IMR-90 (cell line): Measurements from ENCODE around the gene SLC15A3. TPM values are rescaled to one million over a fixed set of nuclear protein-coding genes. Genes with fewer than 3 reads are reported as not detected.

Experiments
- ATAC-seq: fragments of 200-7000 bp; cut with Tn5 transposase; 2 replicates; pipeline ENCODE4 v1.9.1; 2020; ENCODE audit warnings: low read depth, mild to moderate bottlenecking, moderate library complexity
- BruUV-seq: library from RNA; stranded (reverse); fragments of 400-500 nt; replicated peaks from 2 replicates; lab custom pipeline; 2021; lab: Mats Ljungman, UMichigan
- CTCF ChIA-PET: fragments of 300-600 bp; formaldehyde crosslinking; extraction: SDS; loops from one replicate; lab custom pipeline; 2021; ENCODE audit warnings: antibody characterized with exemption; lab: Yijun Ruan, JAX
- POLR2A ChIA-PET: fragments of 300-600 bp; sonication (Branson Sonifier 250); formaldehyde crosslinking; loops from one replicate; lab custom pipeline; 2022; ENCODE audit warnings: antibody characterized with exemption; ENCODE audit not compliant: unreplicated experiment; lab: Charles Lee
- DNase-seq: peaks from one replicate; pipeline ENCODE4 v3.0.0; 2013
- H2AFZ ChIP-seq: replicated peaks from 2 replicates; pipeline ENCODE3; 2013; ENCODE audit warnings: low read length, mild to moderate bottlenecking; ENCODE audit not compliant: poor library complexity
- H2AK5ac ChIP-seq: 2 replicates; pipeline ENCODE4 v1.6.1; 2013; ENCODE audit warnings: low read depth, low read length, inconsistent platforms
- H2AK9ac ChIP-seq: replicated peaks from 2 replicates; pipeline ENCODE3; 2013; ENCODE audit warnings: mild to moderate bottlenecking, low read depth, low read length, moderate library complexity; ENCODE audit not compliant: poor library complexity
- H2BK120ac ChIP-seq: 2 replicates; pipeline ENCODE4 v1.6.1; 2013; ENCODE audit warnings: low read depth, low read length, inconsistent platforms
- H2BK15ac ChIP-seq: 3 replicates; pipeline ENCODE4 v1.6.1; 2013; ENCODE audit warnings: low read depth, low read length, inconsistent platforms
- H2BK20ac ChIP-seq: 2 replicates; pipeline ENCODE4 v1.6.1; 2013; ENCODE audit warnings: low read depth, mild to moderate bottlenecking, inconsistent platforms, low read length, moderate library complexity
- H2BK5ac ChIP-seq: 2 replicates; pipeline ENCODE4 v1.6.1; 2013; ENCODE audit warnings: mild to moderate bottlenecking, low read depth, low read length, inconsistent platforms; ENCODE audit not compliant: poor library complexity, severe bottlenecking
- H3K14ac ChIP-seq: replicated peaks from 2 replicates; pipeline ENCODE4 v1.6.1; 2013; ENCODE audit warnings: low read depth, low read length, inconsistent platforms
- H3K18ac ChIP-seq: 2 replicates; pipeline ENCODE4 v1.6.1; 2013; ENCODE audit warnings: low read depth, low read length, control low read depth
- H3K23ac ChIP-seq: 2 replicates; pipeline ENCODE4 v1.6.1; 2013; ENCODE audit warnings: low read depth, low read length, inconsistent platforms
- H3K27ac ChIP-seq: 2 replicates; pipeline ENCODE4 v1.5.1; 2013; ENCODE audit warnings: mild to moderate bottlenecking, control low read depth, low read length; ENCODE audit not compliant: insufficient read depth
- H3K27me3 ChIP-seq: 2 replicates; pipeline ENCODE4 v1.6.1; 2013; ENCODE audit warnings: low read length; ENCODE audit not compliant: control insufficient read depth, insufficient read depth
- H3K36me3 ChIP-seq: 2 replicates; pipeline ENCODE4 v1.6.1; 2013; ENCODE audit warnings: low read length, mixed read lengths; ENCODE audit not compliant: control insufficient read depth, insufficient read depth
- H3K4ac ChIP-seq: 2 replicates; pipeline ENCODE4 v1.6.1; 2013; ENCODE audit warnings: low read depth, low read length, inconsistent platforms
- H3K4me1 ChIP-seq: 2 replicates; pipeline ENCODE4 v1.6.1; 2013; ENCODE audit warnings: low read length, mixed read lengths; ENCODE audit not compliant: control insufficient read depth, insufficient read depth
- H3K4me2 ChIP-seq: 2 replicates; pipeline ENCODE4 v1.6.1; 2013; ENCODE audit warnings: low read depth, mild to moderate bottlenecking, control low read depth, low read length, moderate library complexity
- H3K4me3 ChIP-seq: 2 replicates; pipeline ENCODE4 v1.5.1; 2013; ENCODE audit warnings: low read depth, mild to moderate bottlenecking, control low read depth, low read length, moderate library complexity; ENCODE audit not compliant: insufficient read depth
- H3K56ac ChIP-seq: 2 replicates; pipeline ENCODE4 v1.6.1; 2013; ENCODE audit warnings: low read length, inconsistent platforms; ENCODE audit not compliant: insufficient read depth; ENCODE audit errors: extremely low read depth
- H3K79me1 ChIP-seq, 2 experiments: 2 replicates each; pipeline ENCODE4 v1.6.1; 2013; ENCODE audit warnings: low read length in 2 of 2, inconsistent platforms in 1 of 2, low read depth in 1 of 2
- H3K9ac ChIP-seq: 2 replicates; pipeline ENCODE4 v1.6.1; 2013; ENCODE audit warnings: low read depth, low read length, control low read depth
- H3K9me1 ChIP-seq: 2 replicates; pipeline ENCODE4 v1.6.1; 2013; ENCODE audit warnings: low read length, inconsistent platforms; ENCODE audit not compliant: insufficient read depth
- H3K9me3 ChIP-seq: 2 replicates; pipeline ENCODE4 v1.6.1; 2013; ENCODE audit warnings: low read length; ENCODE audit not compliant: control insufficient read depth, insufficient read depth
- H4K20me1 ChIP-seq: 2 replicates; pipeline ENCODE4 v1.6.1; 2013; ENCODE audit warnings: low read length, inconsistent platforms; ENCODE audit not compliant: insufficient read depth
- H4K5ac ChIP-seq: 2 replicates; pipeline ENCODE4 v1.6.1; 2013; ENCODE audit warnings: mild to moderate bottlenecking, low read depth, low read length, control low read depth
- H4K8ac ChIP-seq, 2 experiments: 2 replicates each; pipeline ENCODE4 v1.6.1; 2013; ENCODE audit warnings: low read depth in 2 of 2, low read length in 2 of 2, control low read depth in 1 of 2, inconsistent platforms in 1 of 2
- H4K91ac ChIP-seq: 2 replicates; pipeline ENCODE4 v1.6.1; 2013; ENCODE audit warnings: low read depth, low read length, inconsistent platforms; ENCODE audit not compliant: insufficient read depth
- BHLHE40 ChIP-seq: fragments of 150-350 bp; IDR thresholded peaks from 2 replicates; pipeline ENCODE4 v1.6.1; 2016; ENCODE audit warnings: mild to moderate bottlenecking, low read depth, low read length
- MAZ ChIP-seq: IDR thresholded peaks from 2 replicates; pipeline ENCODE4 v1.6.1; 2012; ENCODE audit warnings: low read depth, mild to moderate bottlenecking, low read length, improper control_type of control experiment, moderate library complexity, borderline replicate concordance
- WGBS, 2 experiments: methylation state at CpG; one replicate each; pipeline versions ENCODE4 v1.1.5 to v1.1.7; 2013; ENCODE audit warnings: missing lambda C conversion rate in 2 of 2; ENCODE audit not compliant: insufficient read length in 1 of 2; ENCODE audit errors: extremely low coverage in 2 of 2; 5-methylcytosine and 5-hydroxymethylcytosine counted together
- dilution Hi-C: fragments of 300-500 bp; cut with HindIII; formaldehyde crosslinking; loops from one replicate; pipeline ENCODE4 v1.14.3; 2018; ENCODE audit warnings: low sequenced_read_pairs; ENCODE audit not compliant: unreplicated experiment
- in situ Hi-C: fragments of 300-500 bp; cut with MboI; formaldehyde crosslinking; loops from 3 replicates; pipeline ENCODE4 v1.14.3; 2019; ENCODE audit warnings: low sequenced_read_pairs, inconsistent platforms, mixed read lengths
- intact Hi-C: fragments of 100-400 bp; cut with micrococcal nuclease; formaldehyde crosslinking; loops from 2 replicates; pipeline ENCODE4 v1.10.0; 2022
- polyA plus RNA-seq, 3 experiments: library from polyadenylated mRNA; depleted of rRNA; stranded (reverse); fragments of >200 nt; gene quantifications; 2 replicates each; pipeline ENCODE4 v1.2.3, GENCODE V29; 2012; ENCODE audit warnings: low replicate concordance in 1 of 3
- total RNA-seq: library from RNA; depleted of rRNA; stranded (reverse); fragments of >200 nt; gene quantifications from 2 replicates; pipeline ENCODE4 v1.2.3, GENCODE V29; 2012

The SLC15A3 gene
- total and polyA plus RNA-seq, 2 of the 4 experiments (the other 2 are of a cell fraction) = 3.2 to 4.4 TPM

GRCh38 chr11:60968223-60968622 lies 16.2 kb upstream of the SLC15A3 start:
- no peak overlapping the region for H3K56ac ChIP-seq
- H3K4me2 ChIP-seq = no peak overlapping the region
- WGBS, 2 experiments = no CpG with 5 or more reads among the region's 1 CpG
- no peak overlapping the region for H3K4ac ChIP-seq
- intact Hi-C loops = loop anchor here (5.0 kb wide), 1 partner anchor 136 kb away; no protein-coding TSS in a partner anchor
- no peak overlapping the region for H3K23ac ChIP-seq
- H3K9ac ChIP-seq = no peak overlapping the region
- ATAC-seq (no peak), DNase-seq (no peak)
- in situ Hi-C loops = no loop called here
- H3K4me1 ChIP-seq = no peaks in the 10 kb centered on the region
- no peak overlapping the region for H2AFZ ChIP-seq
- H3K18ac ChIP-seq = no peak overlapping the region
- no peaks in the 10 kb centered on the region for H4K20me1 ChIP-seq
- BruUV-seq = no TSS peak
- TF ChIP-seq MAZ (no peak), BHLHE40 (no peak)
- CTCF ChIA-PET = interaction anchor here (1.5 kb wide), 1 partner anchor 220 kb away, joined by 4 read pairs; no protein-coding TSS in a partner anchor
- no peak overlapping the region for H2AK9ac ChIP-seq
- H4K91ac ChIP-seq = no peak overlapping the region
- H3K9me1 ChIP-seq = no peaks in the 10 kb centered on the region; the same call in 1 of the 2 replicates
- POLR2A ChIA-PET = no interaction called here
- no peak overlapping the region for H4K5ac ChIP-seq
- H3K27ac ChIP-seq = no peak overlapping the region
- no peak overlapping the region for H2BK120ac ChIP-seq
- no peaks in the 10 kb centered on the region for H3K36me3 ChIP-seq
- H3K27me3 ChIP-seq = peaks cover 46% of the 10 kb centered on the region
- H3K14ac ChIP-seq = no peak overlapping the region
- H3K79me1 ChIP-seq = no peaks in the 10 kb centered on the region
- H2AK5ac ChIP-seq = no peak overlapping the region
- no peak overlapping the region for H4K8ac ChIP-seq
- no peak overlapping the region for H2BK15ac ChIP-seq
- dilution Hi-C loops = no loop called here
- H3K4me3 ChIP-seq = no peak overlapping the region
- H3K9me3 ChIP-seq = no peaks in the 10 kb centered on the region; the same call in 1 of the 2 replicates
- H2BK5ac ChIP-seq = no peak overlapping the region
- H2BK20ac ChIP-seq = no peak overlapping the region
